GM20431 (cell line): ENCODE measurements around the gene HEXB.

Experiments
- in situ Hi-C: fragments of 300-500 bp; cut with MseI, MboI; formaldehyde crosslinking; loops from one replicate; pipeline ENCODE4 v1.15.0; 2020; ENCODE audit warnings: low sequenced_read_pairs; ENCODE audit not compliant: unreplicated experiment

The HEXB gene

GRCh38 chr5:74684900-74685851, at the start of gene HEXB:
TSS of gene HEXB (plus strand) at chr5:74685233. CDS start at chr5:74685261, 28 bp downstream.
- in situ Hi-C loops, result no loop called here

GRCh38 chr5:74636149-74636548, 48.9 kb upstream of the HEXB start:
- in situ Hi-C loops, result loop anchor here (25.0 kb wide), 1 partner anchor 599 kb away; no protein-coding TSS in a partner anchor

GRCh38 chr5:74636552-74636951, 48.5 kb upstream of the HEXB start:
- in situ Hi-C loops, result loop anchor here (25.0 kb wide), 1 partner anchor 599 kb away; no protein-coding TSS in a partner anchor

GRCh38 chr5:74638544-74638969, 46.5 kb upstream of the HEXB start:
- in situ Hi-C loops, result loop anchor here (25.0 kb wide), 1 partner anchor 601 kb away; no protein-coding TSS in a partner anchor

GRCh38 chr5:74638970-74639806, 45.8 kb upstream of the HEXB start:
- in situ Hi-C loops, result loop anchor here (25.0 kb wide), 1 partner anchor 602 kb away; no protein-coding TSS in a partner anchor

GRCh38 chr5:74639807-74640449, 45.1 kb upstream of the HEXB start:
- in situ Hi-C loops, result loop anchor here (25.0 kb wide), 1 partner anchor 603 kb away; no protein-coding TSS in a partner anchor

GRCh38 chr5:74640450-74640953, 44.5 kb upstream of the HEXB start, which contains the start of gene ENC1:
TSS of gene ENC1 (minus strand) at chr5:74640728. CDS start at chr5:74636485, 4,243 bp downstream.
- in situ Hi-C loops, result loop anchor here (25.0 kb wide), 1 partner anchor 603 kb away; no protein-coding TSS in a partner anchor

- in situ Hi-C loops, result loop anchor here (25.0 kb wide), 1 partner anchor 604 kb away; no protein-coding TSS in a partner anchor
These were observed 43.9 kb upstream of the HEXB start for GRCh38 chr5:74640954-74641734.

- in situ Hi-C loops, result loop anchor here (25.0 kb wide), 1 partner anchor 605 kb away; no protein-coding TSS in a partner anchor
These were observed 43.1 kb upstream of the HEXB start for GRCh38 chr5:74641735-74642542.

- in situ Hi-C loops, result loop anchor here (25.0 kb wide), 1 partner anchor 605 kb away; no protein-coding TSS in a partner anchor
These were observed 42.5 kb upstream of the HEXB start for GRCh38 chr5:74642543-74642863.

- in situ Hi-C loops, result loop anchor here (25.0 kb wide), 1 partner anchor 606 kb away; no protein-coding TSS in a partner anchor
These were observed 41.9 kb upstream of the HEXB start for GRCh38 chr5:74643111-74643562.

- in situ Hi-C loops, result loop anchor here (25.0 kb wide), 1 partner anchor 610 kb away; no protein-coding TSS in a partner anchor
These were observed 37.9 kb upstream of the HEXB start for GRCh38 chr5:74647096-74647495.

- in situ Hi-C loops, result loop anchor here (25.0 kb wide), 1 partner anchor 612 kb away; no protein-coding TSS in a partner anchor
These were observed 36.2 kb upstream of the HEXB start for GRCh38 chr5:74648835-74649293.

- in situ Hi-C loops, result loop anchor here (25.0 kb wide), 1 partner anchor 612 kb away; no protein-coding TSS in a partner anchor
These were observed 35.5 kb upstream of the HEXB start for GRCh38 chr5:74649421-74649973.

GRCh38 chr5:74651710-74652109, 33.3 kb upstream of the HEXB start:
- in situ Hi-C loops, result loop anchor here (10.0 to 25.0 kb wide), 3 partner anchors 261 to 1064 kb away; no protein-coding TSS in a partner anchor

- in situ Hi-C loops, result loop anchor here (10.0 to 25.0 kb wide), 3 partner anchors 260 to 1065 kb away; no protein-coding TSS in a partner anchor
These were observed 32.5 kb upstream of the HEXB start for GRCh38 chr5:74652576-74652975.

- in situ Hi-C loops, result loop anchor here (10.0 to 25.0 kb wide), 3 partner anchors 258 to 1067 kb away; no protein-coding TSS in a partner anchor
These were observed 31.0 kb upstream of the HEXB start for GRCh38 chr5:74653991-74654390.
